Common myeloid progenitor, CD34-positive (primary cell): ENCODE data around the gene DENND1A.

Experiments used
- CTCF ChIA-PET: fragments of 350-600 bp; sonication (Branson Sonifier 250); formaldehyde crosslinking; loops from one replicate; lab custom pipeline; 2021; ENCODE audit warnings: antibody characterized with exemption; lab: Charles Lee
- POLR2A ChIA-PET: fragments of 350-600 bp; sonication (Branson Sonifier 250); formaldehyde crosslinking; loops from one replicate; lab custom pipeline; 2021; ENCODE audit warnings: antibody characterized with exemption; lab: Charles Lee
- DNase-seq, 3 donors: peaks; one replicate each; pipeline versions ENCODE4 v3.0.0 to v3.0.0-alpha.2; 2013
- H3K27ac ChIP-seq, 2 experiments: 1 replicate in 1 of 2; 2 replicates in 1 of 2; pipeline ENCODE4 v1.7.0; 2013; ENCODE audit warnings: inconsistent platforms in 2 of 2, low read length in 2 of 2, mild to moderate bottlenecking in 2 of 2, low read depth in 1 of 2, moderate library complexity in 1 of 2; ENCODE audit not compliant: severe bottlenecking in 2 of 2, insufficient read depth in 1 of 2, poor library complexity in 1 of 2
- H3K27me3 ChIP-seq, 5 experiments: replicated peaks in 2 of 5; 1 replicate in 3 of 5; 2 replicates in 2 of 5; pipeline versions ENCODE4 v1.6.1 to v1.7.0; 2013; ENCODE audit warnings: low read length in 4 of 5, mild to moderate bottlenecking in 2 of 5, moderate library complexity in 2 of 5, inconsistent platforms in 1 of 5; ENCODE audit not compliant: insufficient read depth in 5 of 5, control insufficient read depth in 4 of 5
- H3K36me3 ChIP-seq, 4 experiments: 1 replicate in 2 of 4; 2 replicates in 2 of 4; pipeline versions ENCODE4 v1.6.1 to v1.7.0; 2013; ENCODE audit warnings: low read length in 3 of 4, control low read depth in 1 of 4, mild to moderate bottlenecking in 1 of 4; ENCODE audit not compliant: control insufficient read depth in 4 of 4, insufficient read depth in 4 of 4
- H3K4me1 ChIP-seq, 4 experiments: 1 replicate in 3 of 4; 2 replicates in 1 of 4; pipeline versions ENCODE4 v1.6.1 to v1.7.1; 2013; ENCODE audit warnings: low read length in 3 of 4, mild to moderate bottlenecking in 3 of 4, control low read depth in 1 of 4, inconsistent platforms in 1 of 4, moderate library complexity in 1 of 4; ENCODE audit not compliant: control insufficient read depth in 4 of 4, insufficient read depth in 4 of 4; ENCODE audit errors: control extremely low read depth in 1 of 4
- H3K4me3 ChIP-seq, 7 experiments: 1 replicate in 4 of 7; 2 replicates in 3 of 7; pipeline versions ENCODE4 v1.5.1 to v1.7.0; 2013; ENCODE audit warnings: mild to moderate bottlenecking in 7 of 7, low read length in 6 of 7, moderate library complexity in 6 of 7, inconsistent platforms in 2 of 7, low read depth in 2 of 7, control low read depth in 1 of 7; ENCODE audit not compliant: insufficient read depth in 4 of 7, control insufficient read depth in 1 of 7; ENCODE audit errors: extremely low read depth in 1 of 7
- H3K9me3 ChIP-seq, 5 experiments: 1 replicate in 4 of 5; 2 replicates in 1 of 5; pipeline versions ENCODE4 v1.6.1 to v1.7.1; 2013; ENCODE audit warnings: low read length in 4 of 5, mild to moderate bottlenecking in 2 of 5, inconsistent platforms in 1 of 5, low read depth in 1 of 5, moderate library complexity in 1 of 5; ENCODE audit not compliant: control insufficient read depth in 4 of 5, insufficient read depth in 2 of 5; ENCODE audit errors: control extremely low read depth in 1 of 5
- WGBS: methylation state at CpG from one replicate; pipeline ENCODE4 v1.1.5; 2013; ENCODE audit not compliant: insufficient coverage; 5-methylcytosine and 5-hydroxymethylcytosine counted together

The DENND1A gene

DNA sequence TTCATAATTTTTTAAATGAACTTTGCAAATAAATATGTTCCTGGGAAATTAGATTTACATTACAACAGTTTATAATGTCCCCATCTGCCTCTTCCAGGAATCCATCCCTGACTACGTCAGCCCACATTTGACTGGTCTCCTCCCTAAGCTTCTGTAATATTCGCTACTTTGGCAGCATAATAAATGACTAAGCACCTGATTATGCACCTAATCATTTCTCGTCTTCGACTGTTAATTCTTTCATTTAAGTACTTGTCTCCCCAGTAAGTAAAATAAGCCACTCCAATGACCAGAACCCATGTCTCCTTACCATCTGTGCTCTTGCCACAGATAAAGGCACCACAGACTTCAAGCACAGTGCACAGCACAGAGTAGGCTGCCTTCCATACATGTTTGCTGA, 122.7 kb downstream of the DENND1A start:
- Histone ChIP-seq H3K36me3 (peaks cover 0 to 2% (median under 1%) of the 10 kb centered on the region in 4 experiments), H3K27ac (no peak overlapping the region), H3K4me3 (no peak overlapping the region), H3K27me3 (no peaks in the 10 kb centered on the region), H3K4me1 (no peaks in the 10 kb centered on the region), H3K9me3 (no peaks in the 10 kb centered on the region)
- ChIA-PET POLR2A (no interaction called here), CTCF (interaction anchor here (1.3 kb wide), 1 partner anchor 14 kb away, joined by 3 read pairs; no protein-coding TSS in a partner anchor)
- DNase-seq: no peak
- WGBS: 100% methylated on average over 4 of the region's 4 CpGs

DNA sequence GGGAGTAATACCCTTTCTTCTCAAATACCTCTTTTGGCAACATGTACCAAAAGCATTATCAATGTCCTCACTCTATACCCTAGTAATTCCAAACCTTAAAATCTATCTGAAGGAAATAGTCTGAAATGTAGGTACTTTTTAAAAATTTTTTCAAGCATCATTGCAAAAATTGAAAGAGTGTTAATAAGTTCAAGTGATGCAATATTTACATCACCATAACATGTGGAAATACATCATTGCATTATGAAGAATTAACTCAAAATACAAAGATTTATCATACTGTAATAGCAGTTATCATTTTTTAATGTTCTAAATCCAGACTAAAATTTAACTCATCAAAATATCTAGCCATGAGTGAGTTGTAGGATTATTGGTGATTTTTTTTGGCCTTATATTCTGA, 123.1 kb downstream of the DENND1A start:
- no peak for DNase-seq

DNA sequence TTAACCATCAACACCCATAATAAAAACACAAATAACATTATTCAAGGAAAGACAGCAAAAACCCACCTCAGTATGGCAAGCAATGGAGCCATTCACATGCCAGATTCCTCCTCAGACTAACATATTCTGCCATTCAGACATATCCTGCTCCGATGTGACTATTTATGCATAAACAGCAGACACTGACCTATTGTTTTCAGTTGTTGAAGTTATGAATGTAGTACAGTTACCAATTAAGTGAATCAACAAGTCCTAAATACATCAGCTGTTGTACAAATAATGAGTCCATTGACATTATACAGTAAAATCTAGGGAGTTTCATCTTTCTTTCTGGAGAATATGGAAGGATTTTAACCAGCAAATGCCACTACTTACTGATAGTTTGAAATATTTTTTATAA, 131.7 kb downstream of the DENND1A start:
- no peak for DNase-seq
- Histone ChIP-seq H3K4me3 (no peak overlapping the region), H3K27me3 (peaks cover 0 to 2% (median 0%) of the 10 kb centered on the region in 5 experiments), H3K36me3 (no peaks in the 10 kb centered on the region), H3K9me3 (no peaks in the 10 kb centered on the region), H3K27ac (no peak overlapping the region), H3K4me1 (peaks cover 0 to 7% (median 1%) of the 10 kb centered on the region in 4 experiments)
- no CpG with 5 or more reads among the region's 1 CpG for WGBS
- ChIA-PET POLR2A (no interaction called here), CTCF (no interaction called here)

More for the DNA sequence above, 123.1 kb downstream of the DENND1A start:
- no peaks in the 10 kb centered on the region for H3K4me1 ChIP-seq
- no peaks in the 10 kb centered on the region for H3K9me3 ChIP-seq
- H3K27me3 ChIP-seq: no peaks in the 10 kb centered on the region
- H3K27ac ChIP-seq: no peak overlapping the region
- H3K4me3 ChIP-seq: no peak overlapping the region
- CTCF ChIA-PET: interaction anchor here (0.6 kb wide), 1 partner anchor 71 kb away, joined by 3 read pairs; no protein-coding TSS in a partner anchor
- POLR2A ChIA-PET: no interaction called here
- peaks cover 0 to 2% (median under 1%) of the 10 kb centered on the region in 4 experiments for H3K36me3 ChIP-seq

DNA sequence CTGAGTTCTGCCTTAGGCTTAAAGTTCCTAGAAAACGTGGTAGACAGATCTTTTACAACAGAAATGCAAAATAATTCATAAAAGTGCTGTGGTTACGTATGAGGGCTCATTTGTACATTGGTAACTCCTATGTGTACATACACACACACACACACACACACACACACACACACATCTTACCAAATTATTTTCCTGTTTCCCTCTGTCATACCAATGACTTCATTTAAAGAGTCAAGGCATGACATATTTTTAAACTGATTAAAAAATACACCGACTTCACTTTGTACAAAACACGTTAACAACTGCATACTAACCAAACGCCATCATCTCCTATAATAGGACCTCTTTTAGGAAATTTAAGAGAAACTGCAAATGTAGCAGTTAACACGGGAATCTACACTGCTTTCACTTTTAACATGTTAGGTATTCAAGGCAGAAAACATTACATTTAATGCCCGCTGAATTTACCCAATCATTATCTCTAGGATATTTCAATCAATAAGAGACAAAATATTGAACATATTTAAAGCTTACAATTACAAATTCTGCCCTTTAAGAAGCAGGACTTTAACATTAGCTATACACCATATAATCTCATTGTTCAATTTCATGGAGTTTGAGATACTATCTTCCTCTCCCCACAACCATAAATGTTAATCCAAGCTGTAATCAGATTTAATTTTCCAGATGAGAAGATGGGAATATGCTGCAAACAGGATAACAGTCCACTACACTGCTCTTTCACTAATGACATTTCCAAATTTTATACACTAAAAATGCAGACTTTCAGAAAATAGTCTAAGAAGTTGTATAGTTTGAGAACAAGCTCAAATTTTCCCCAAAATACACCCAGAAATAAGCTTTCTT, 133.1 kb downstream of the DENND1A start:
- Histone ChIP-seq H3K4me1 (peaks cover 0 to 7% (median 1%) of the 10 kb centered on the region in 4 experiments), H3K27ac (no peak overlapping the region), H3K9me3 (no peaks in the 10 kb centered on the region), H3K36me3 (no peaks in the 10 kb centered on the region), H3K4me3 (peak overlapping the region in 6 of 7 experiments; percentile 27 to 78 (median 53)), H3K27me3 (peaks cover 0 to 2% (median 0%) of the 10 kb centered on the region in 5 experiments)
- ChIA-PET POLR2A (interaction anchor here (0.5 to 0.6 kb wide), 2 partner anchors 97 to 170 kb away, joined by 3 read pairs; no protein-coding TSS in a partner anchor), CTCF (interaction anchor here (0.8 kb wide), 1 partner anchor 31 kb away, joined by 3 read pairs; no protein-coding TSS in a partner anchor)
- WGBS: 50% methylated on average over 1 of the region's 7 CpGs
- DNase-seq: peak; percentile 14 to 69 (median 42)

DNA sequence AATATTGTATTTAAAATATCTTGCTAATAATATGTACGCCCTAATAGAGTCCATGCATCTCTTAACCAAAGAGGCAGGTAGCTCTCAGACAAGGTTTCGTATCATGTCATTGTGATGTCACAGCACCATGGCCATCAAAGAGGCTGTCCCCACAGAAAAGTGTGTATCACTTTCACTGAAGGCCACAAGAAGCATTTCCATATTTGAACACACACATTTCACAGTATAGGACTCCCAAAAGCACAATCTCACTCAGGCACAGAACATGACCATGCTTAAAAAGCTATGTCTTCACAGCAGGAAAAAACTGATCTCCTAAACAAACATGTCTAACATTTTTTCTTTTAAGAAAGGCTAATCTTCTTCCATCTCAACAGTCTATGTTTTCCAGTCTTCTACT, 133.8 kb downstream of the DENND1A start:
- Histone ChIP-seq H3K9me3 (no peaks in the 10 kb centered on the region), H3K27ac (no peak overlapping the region), H3K36me3 (no peaks in the 10 kb centered on the region), H3K27me3 (peaks cover 0 to 2% (median 0%) of the 10 kb centered on the region in 5 experiments), H3K4me3 (peak overlapping the region in 1 of 7 experiments; percentile 78), H3K4me1 (peaks cover 0 to 7% (median 1%) of the 10 kb centered on the region in 4 experiments)
- CTCF ChIA-PET: no interaction called here
- peak in 1 of 3 donors; percentile 30 for DNase-seq
- POLR2A ChIA-PET: no interaction called here
- 100% methylated on average over 1 of the region's 2 CpGs for WGBS

DNA sequence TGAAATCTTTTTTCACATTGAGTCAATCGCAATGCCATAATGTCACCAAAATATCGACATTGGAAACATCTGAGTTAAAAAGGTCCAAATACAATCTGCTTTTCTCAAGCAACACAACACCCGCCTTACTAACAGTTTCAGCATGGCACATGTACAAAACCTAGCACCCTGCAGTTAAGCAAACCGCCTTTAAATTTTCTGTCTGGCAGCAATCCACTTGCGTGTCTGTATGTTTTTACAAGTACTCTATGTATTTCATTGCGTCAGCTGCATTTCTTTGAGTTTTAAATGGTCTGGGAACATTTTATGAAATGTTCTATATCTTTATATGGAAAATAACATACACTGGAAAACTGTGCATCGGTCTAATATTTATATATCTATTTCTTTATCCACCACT, 134.6 kb downstream of the DENND1A start:
- ChIA-PET CTCF (no interaction called here), POLR2A (no interaction called here)
- Histone ChIP-seq H3K9me3 (no peaks in the 10 kb centered on the region), H3K27me3 (peaks cover 0 to 2% (median 0%) of the 10 kb centered on the region in 5 experiments), H3K27ac (no peak overlapping the region), H3K36me3 (no peaks in the 10 kb centered on the region), H3K4me3 (no peak overlapping the region), H3K4me1 (peaks cover 0 to 7% (median 1%) of the 10 kb centered on the region in 4 experiments)
- WGBS: 97% methylated on average over 3 of the region's 7 CpGs
- no peak for DNase-seq

DNA sequence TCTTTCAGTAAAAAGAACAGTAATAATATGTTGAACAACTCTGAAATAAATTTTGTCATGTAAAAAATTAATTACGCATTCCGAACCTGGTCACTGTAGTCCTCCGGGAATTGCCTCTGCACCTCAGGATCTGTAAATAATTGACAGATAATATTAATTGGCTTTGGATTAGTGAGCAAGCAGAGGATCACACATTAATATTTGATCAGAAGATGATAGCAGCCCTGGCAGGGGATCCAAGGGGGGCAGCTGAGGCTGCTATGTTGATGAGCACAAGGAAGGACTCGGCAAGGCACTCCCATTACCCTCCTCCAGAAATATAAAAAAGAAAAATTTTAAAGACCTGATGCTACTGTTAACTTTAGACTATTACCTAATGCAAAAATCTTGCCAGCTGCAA, 137.4 kb downstream of the DENND1A start:
- Histone ChIP-seq H3K27me3 (no peaks in the 10 kb centered on the region), H3K4me3 (no peak overlapping the region), H3K4me1 (peaks cover 0 to 7% (median 1%) of the 10 kb centered on the region in 4 experiments), H3K27ac (no peak overlapping the region), H3K36me3 (no peaks in the 10 kb centered on the region), H3K9me3 (no peaks in the 10 kb centered on the region)
- DNase-seq: no peak
- WGBS: no CpG with 5 or more reads among the region's 4 CpGs
- POLR2A ChIA-PET: no interaction called here
- CTCF ChIA-PET: no interaction called here
